SK-N-SH treated with all-trans-retinoic acid at 6 μM for 48 hours (cell line): ENCODE measurements around the gene PLEKHH1.

Experiments used
- ESRRG ChIP-seq: fragments of 250-450 bp; sonication (Bioruptor Pico); IDR thresholded peaks from 2 replicates; pipeline ENCODE4 v1.6.1; 2021; ENCODE audit warnings: mild to moderate bottlenecking
- GLIS3 ChIP-seq: fragments of 250-450 bp; sonication (Bioruptor Pico); IDR thresholded peaks from 2 replicates; pipeline ENCODE4 v1.5.0; 2020; ENCODE audit warnings: mild to moderate bottlenecking, moderate library complexity
- ISL1 ChIP-seq: fragments of 250-450 bp; sonication (Bioruptor Pico); IDR thresholded peaks from 2 replicates; pipeline ENCODE4 v2.1.2; 2022; ENCODE audit warnings: mild to moderate bottlenecking, moderate library complexity
- PATZ1 ChIP-seq: fragments of 250-450 bp; sonication (Bioruptor Pico); IDR thresholded peaks from 2 replicates; pipeline ENCODE4 v1.8.0; 2020; ENCODE audit warnings: mild to moderate bottlenecking, moderate library complexity, borderline replicate concordance
- RARB ChIP-seq: fragments of 250-450 bp; sonication (Bioruptor Pico); IDR thresholded peaks from 2 replicates; pipeline ENCODE4 v1.8.0; 2021; ENCODE audit warnings: mild to moderate bottlenecking, moderate library complexity
- TCF4 ChIP-seq: fragments of 250-450 bp; sonication (Bioruptor Pico); IDR thresholded peaks from 2 replicates; pipeline ENCODE4 v1.8.0; 2021; ENCODE audit warnings: mild to moderate bottlenecking, moderate library complexity, borderline replicate concordance
- TOX ChIP-seq: fragments of 250-450 bp; sonication (Bioruptor Pico); IDR thresholded peaks from 2 replicates; pipeline ENCODE4 v1.8.0; 2021; ENCODE audit warnings: mild to moderate bottlenecking, moderate library complexity, borderline replicate concordance
- TSHZ2 ChIP-seq: fragments of 250-450 bp; sonication (Bioruptor Pico); IDR thresholded peaks from 2 replicates; pipeline ENCODE4 v1.5.0; 2020; ENCODE audit warnings: mild to moderate bottlenecking, moderate library complexity
- ZFP3 ChIP-seq: fragments of 250-450 bp; sonication (Bioruptor Pico); IDR thresholded peaks from 2 replicates; pipeline ENCODE4 v1.5.0; 2020; ENCODE audit warnings: mild to moderate bottlenecking, moderate library complexity
- ZFP30 ChIP-seq: fragments of 450-650 bp; formaldehyde crosslinking; IDR thresholded peaks from 2 replicates; pipeline ENCODE4 v1.5.0; 2022; ENCODE audit warnings: mild to moderate bottlenecking, moderate library complexity
- ZNF70 ChIP-seq: fragments of 450-650 bp; formaldehyde crosslinking; IDR thresholded peaks from 2 replicates; pipeline ENCODE4 v1.5.0; 2020; ENCODE audit warnings: mild to moderate bottlenecking, moderate library complexity
- TF ChIP-seq, protein P1 (sequence below): fragments of 250-450 bp; sonication (Bioruptor Pico); IDR thresholded peaks from 2 replicates; pipeline ENCODE4 v1.5.1; 2021; ENCODE audit warnings: mild to moderate bottlenecking, moderate library complexity

- TF ChIP-seq GLIS3 (no peak), RARB (CRISPR knock-in tag) (no peak), ZFP30 (CRISPR knock-in tag) (no peak), PATZ1 (no peak), TCF4 (CRISPR knock-in tag) (no peak), ESRRG (CRISPR knock-in tag) (no peak), ZFP3 (CRISPR knock-in tag) (no peak), TSHZ2 (CRISPR knock-in tag) (no peak), ISL1 (CRISPR knock-in tag) (no peak), ZNF70 (no peak), TOX (CRISPR knock-in tag) (no peak)
- TF ChIP-seq, protein P1, sequence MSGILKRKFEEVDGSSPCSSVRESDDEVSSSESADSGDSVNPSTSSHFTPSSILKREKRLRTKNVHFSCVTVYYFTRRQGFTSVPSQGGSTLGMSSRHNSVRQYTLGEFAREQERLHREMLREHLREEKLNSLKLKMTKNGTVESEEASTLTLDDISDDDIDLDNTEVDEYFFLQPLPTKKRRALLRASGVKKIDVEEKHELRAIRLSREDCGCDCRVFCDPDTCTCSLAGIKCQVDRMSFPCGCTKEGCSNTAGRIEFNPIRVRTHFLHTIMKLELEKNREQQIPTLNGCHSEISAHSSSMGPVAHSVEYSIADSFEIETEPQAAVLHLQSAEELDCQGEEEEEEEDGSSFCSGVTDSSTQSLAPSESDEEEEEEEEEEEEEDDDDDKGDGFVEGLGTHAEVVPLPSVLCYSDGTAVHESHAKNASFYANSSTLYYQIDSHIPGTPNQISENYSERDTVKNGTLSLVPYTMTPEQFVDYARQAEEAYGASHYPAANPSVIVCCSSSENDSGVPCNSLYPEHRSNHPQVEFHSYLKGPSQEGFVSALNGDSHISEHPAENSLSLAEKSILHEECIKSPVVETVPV (CRISPR knock-in tag) = no peak
Measured at GRCh38 chr14:67495827-67496226, 37.3 kb upstream of the PLEKHH1 start.
